Activated CD8-positive, alpha-beta T cell treated with anti-CD3 and anti-CD28 coated beads for 36 hours (primary cell): Measurements from ENCODE around the gene MAEL. TPM values are rescaled to one million over a fixed set of nuclear protein-coding genes. Genes with fewer than 3 reads are reported as not detected.
A peak's percentile ranks its signal among the peaks of the same experiment; 100 is the strongest.

ENCODE experiments used
- ATAC-seq: fragments of 200-7000 bp; cut with Tn5 transposase; one replicate; pipeline ENCODE4 v1.10.0; 2021; ENCODE audit warnings: mild to moderate bottlenecking, moderate library complexity
- CTCF ChIA-PET: fragments of 350-600 bp; sonication (Branson Sonifier 250); formaldehyde crosslinking; loops from one replicate; lab custom pipeline; 2021; ENCODE audit warnings: antibody characterized with exemption; lab: Charles Lee
- POLR2A ChIA-PET: fragments of 350-600 bp; sonication (Branson Sonifier 250); formaldehyde crosslinking; loops from one replicate; lab custom pipeline; 2021; ENCODE audit warnings: antibody characterized with exemption; lab: Charles Lee
- DNase-seq: peaks from one replicate; pipeline ENCODE4 v3.0.0-alpha.2; 2020
- H3K27ac Mint-ChIP-seq: one replicate; pipeline ENCODE4 v1.8.0; 2021; ENCODE audit warnings: mild to moderate bottlenecking, mixed read lengths
- H3K27me3 Mint-ChIP-seq: one replicate; pipeline ENCODE4 v1.8.0; 2021; ENCODE audit warnings: mixed read lengths
- H3K36me3 Mint-ChIP-seq: one replicate; pipeline ENCODE4 v1.8.0; 2021; ENCODE audit warnings: low read depth, mixed read lengths
- H3K4me1 Mint-ChIP-seq: one replicate; pipeline ENCODE4 v1.8.0; 2021; ENCODE audit warnings: low read depth, mixed read lengths
- H3K4me3 Mint-ChIP-seq: one replicate; pipeline ENCODE4 v1.8.0; 2021; ENCODE audit warnings: mild to moderate bottlenecking, moderate library complexity, mixed read lengths
- H3K9me3 Mint-ChIP-seq: one replicate; pipeline ENCODE4 v1.8.0; 2021; ENCODE audit warnings: mixed read lengths
- CTCF ChIP-seq: fragments of 200-600 bp; IDR thresholded peaks from one replicate; pipeline ENCODE4 v1.8.0; 2022; ENCODE audit warnings: antibody characterized with exemption, mild to moderate bottlenecking
- intact Hi-C: fragments of 100-400 bp; cut with micrococcal nuclease; formaldehyde crosslinking; loops from one replicate; pipeline ENCODE4 v1.10.0; 2022
- total RNA-seq, 2 experiments: library from RNA; stranded (reverse); gene quantifications; one replicate each; pipeline ENCODE4 v1.2.3, GENCODE V29; 2021

The MAEL gene
- total RNA-seq, 2 experiments from 2014 or later: 0.29 TPM; not detected in 1

- ChIA-PET CTCF (interaction anchor here (1.2 to 1.5 kb wide), 2 partner anchors 39 to 110 kb away, joined by 4 to 6 read pairs; no protein-coding TSS in a partner anchor), POLR2A (interaction anchor here (0.8 to 1.0 kb wide), 2 partner anchors 8 to 10 kb away, joined by 3 read pairs; no protein-coding TSS in a partner anchor)
- TF ChIP-seq CTCF: no peak
- H3K36me3 Mint-ChIP-seq: no peaks in the 10 kb centered on the region
- H3K27ac Mint-ChIP-seq: no peak overlapping the region
- no peak overlapping the region for H3K4me3 Mint-ChIP-seq
- DNase-seq: no peak
- no peak for ATAC-seq
- no peaks in the 10 kb centered on the region for H3K9me3 Mint-ChIP-seq
- intact Hi-C loops: no loop called here
- H3K27me3 Mint-ChIP-seq: peaks cover 31% of the 10 kb centered on the region
- peaks cover 37% of the 10 kb centered on the region for H3K4me1 Mint-ChIP-seq
Observed at GRCh38 chr1:166948856-166949350, 40.2 kb upstream of the MAEL start.

GRCh38 chr1:166950156-166950555, 38.9 kb upstream of the MAEL start:
- intact Hi-C loops: no loop called here

GRCh38 chr1:166951050-166951449, 38.0 kb upstream of the MAEL start:
- no peak for ATAC-seq
- Mint-ChIP-seq H3K9me3 (no peaks in the 10 kb centered on the region), H3K36me3 (no peaks in the 10 kb centered on the region), H3K27me3 (peaks cover 28% of the 10 kb centered on the region), H3K4me3 (no peak overlapping the region), H3K27ac (no peak overlapping the region), H3K4me1 (peaks cover 17% of the 10 kb centered on the region)
- ChIA-PET POLR2A (no interaction called here), CTCF (no interaction called here)
- no peak for TF ChIP-seq CTCF
- DNase-seq: no peak
- intact Hi-C loops: no loop called here

More at GRCh38 chr1:166950156-166950555, 38.9 kb upstream of the MAEL start:
- ATAC-seq (no peak), DNase-seq (no peak)
- CTCF ChIA-PET: interaction anchor here (1.2 to 1.5 kb wide), 2 partner anchors 40 to 109 kb away, joined by 4 to 6 read pairs; no protein-coding TSS in a partner anchor
- H3K27ac Mint-ChIP-seq: no peak overlapping the region
- no peak overlapping the region for H3K4me3 Mint-ChIP-seq
- POLR2A ChIA-PET: no interaction called here
- H3K4me1 Mint-ChIP-seq: peaks cover 25% of the 10 kb centered on the region
- no peak for TF ChIP-seq CTCF
- H3K36me3 Mint-ChIP-seq: no peaks in the 10 kb centered on the region
- H3K9me3 Mint-ChIP-seq: no peaks in the 10 kb centered on the region
- H3K27me3 Mint-ChIP-seq: peaks cover 30% of the 10 kb centered on the region

- ATAC-seq (peak; percentile 62), DNase-seq (no peak)
- POLR2A ChIA-PET: no interaction called here
Observed at GRCh38 chr1:166952002-166952746, 36.9 kb upstream of the MAEL start.

More at GRCh38 chr1:166952002-166952746, 36.9 kb upstream of the MAEL start:
- no peak overlapping the region for H3K4me3 Mint-ChIP-seq
- intact Hi-C loops: no loop called here
- H3K9me3 Mint-ChIP-seq: no peaks in the 10 kb centered on the region
- H3K27me3 Mint-ChIP-seq: peaks cover 21% of the 10 kb centered on the region
- H3K4me1 Mint-ChIP-seq: peaks cover 15% of the 10 kb centered on the region
- CTCF ChIA-PET: interaction anchor here (1.1 to 1.5 kb wide), 3 partner anchors 18 to 107 kb away, joined by 3 read pairs; no protein-coding TSS in a partner anchor
- no peak overlapping the region for H3K27ac Mint-ChIP-seq
- TF ChIP-seq CTCF: no peak
- H3K36me3 Mint-ChIP-seq: peaks cover 1% of the 10 kb centered on the region
